DND-41 (cell line): Measurements from ENCODE around the gene CNOT6L.
"Not testable (repeated sequence)": the region's sequence is repeated elsewhere in the genome, so short reads cannot be mapped to it uniquely, and the experiment has no call there.

Experiments used
- ATAC-seq: fragments of 200-7000 bp; cut with Tn5 transposase; 3 replicates; pipeline ENCODE4 v1.9.1; 2021; ENCODE audit warnings: low read depth; ENCODE audit not compliant: insufficient read depth
- DNase-seq: peaks from one replicate; pipeline ENCODE4 v3.0.0-alpha.2; 2020
- H2AFZ ChIP-seq: 2 replicates; pipeline ENCODE4 v1.6.0; 2012; ENCODE audit warnings: low read depth, low read length
- H3K27ac ChIP-seq: 2 replicates; pipeline ENCODE4 v1.5.1; 2012; ENCODE audit warnings: low read length, inconsistent platforms
- H3K27me3 ChIP-seq: fragments of 200-600 bp; sonication (generic); 2 replicates; pipeline ENCODE4 v1.6.0; 2012; ENCODE audit warnings: low read length, mild to moderate bottlenecking, inconsistent platforms; ENCODE audit not compliant: insufficient read depth, poor library complexity
- H3K36me3 ChIP-seq: 2 replicates; pipeline ENCODE4 v1.5.1; 2012; ENCODE audit warnings: low read length, inconsistent platforms; ENCODE audit not compliant: insufficient read depth
- H3K4me1 ChIP-seq: 2 replicates; pipeline ENCODE4 v1.5.1; 2012; ENCODE audit warnings: mild to moderate bottlenecking, low read length; ENCODE audit not compliant: insufficient read depth
- H3K4me2 ChIP-seq: 2 replicates; pipeline ENCODE4 v1.6.0; 2012; ENCODE audit warnings: mild to moderate bottlenecking, moderate library complexity, low read length, inconsistent platforms; ENCODE audit not compliant: insufficient read depth
- H3K4me3 ChIP-seq, 2 experiments: fragments of 200-600 bp in 1 of 2; shearing (Covaris generic) in 1 of 2; 2 replicates each; pipeline ENCODE4 v1.5.1; 2012 to 2016; ENCODE audit warnings: inconsistent platforms in 2 of 2, low read length in 2 of 2, mild to moderate bottlenecking in 2 of 2, low read depth in 1 of 2, moderate library complexity in 1 of 2
- H3K79me2 ChIP-seq: 2 replicates; pipeline ENCODE4 v1.6.0; 2012; ENCODE audit warnings: low read length, inconsistent platforms; ENCODE audit not compliant: insufficient read depth
- H3K9ac ChIP-seq: 2 replicates; pipeline ENCODE4 v1.6.0; 2012; ENCODE audit warnings: low read depth, mild to moderate bottlenecking, inconsistent platforms, low read length, moderate library complexity
- H3K9me3 ChIP-seq: 2 replicates; pipeline ENCODE4 v1.5.1; 2012; ENCODE audit warnings: low read length, moderate library complexity, mild to moderate bottlenecking, inconsistent platforms; ENCODE audit not compliant: insufficient read depth, severe bottlenecking
- H4K20me1 ChIP-seq: 2 replicates; pipeline ENCODE4 v1.6.0; 2012; ENCODE audit warnings: low read length; ENCODE audit not compliant: insufficient read depth
- CTCF ChIP-seq: IDR thresholded peaks from 2 replicates; pipeline ENCODE4 v1.5.1; 2012; ENCODE audit warnings: borderline replicate concordance, low read length, moderate library complexity, mild to moderate bottlenecking; ENCODE audit not compliant: poor library complexity, severe bottlenecking; ENCODE audit errors: extremely low read depth
- EZH2 ChIP-seq: IDR thresholded peaks from 3 replicates; pipeline ENCODE4 v1.6.1; 2012; ENCODE audit warnings: borderline replicate concordance, low read depth, mild to moderate bottlenecking, moderate library complexity, low read length, inconsistent platforms; ENCODE audit not compliant: severe bottlenecking

CNOT6L gene

GRCh38 chr4:77818602-77819403 lies at the start of gene CNOT6L:
Gene CNOT6L (minus strand): TSS chr4:77819368. CDS start chr4:77819308, 60 bp downstream.
- Histone ChIP-seq H2AFZ (peak within 1 kb of the TSS; percentile 89), H3K4me2 (peak within 1 kb of the TSS; percentile 69), H3K36me3 (peaks cover 3% of the 10 kb centered on the region; the same call in 1 of the 2 replicates), H3K79me2 (peaks cover 72% of the 10 kb centered on the region), H3K9ac (peak within 1 kb of the TSS; percentile 94), H3K4me3 (peak within 1 kb of the TSS; percentile 84 to 94), H3K9me3 (no peaks in the 10 kb centered on the region), H3K27me3 (no peaks in the 10 kb centered on the region), H3K4me1 (peaks cover 57% of the 10 kb centered on the region), H3K27ac (peak within 1 kb of the TSS; percentile 98), H4K20me1 (peaks cover 21% of the 10 kb centered on the region)
- ATAC-seq (peak; percentile 20), DNase-seq (peak; percentile 76)
- TF ChIP-seq EZH2: no peak
- no peak for TF ChIP-seq CTCF

GRCh38 chr4:77865259-77865658 lies 46.1 kb upstream of the CNOT6L start:
- H2AFZ ChIP-seq: no peak overlapping the region
- H3K27me3 ChIP-seq: no peaks in the 10 kb centered on the region
- peak overlapping the region; percentile 23; the same call in 1 of the 2 replicates for H3K4me2 ChIP-seq
- H3K9me3 ChIP-seq: no peaks in the 10 kb centered on the region
- H3K79me2 ChIP-seq: peaks cover 72% of the 10 kb centered on the region
- H3K9ac ChIP-seq: no peak overlapping the region
- no peak overlapping the region for H3K4me3 ChIP-seq
- peaks cover 3% of the 10 kb centered on the region; the same call in 1 of the 2 replicates for H4K20me1 ChIP-seq
- H3K4me1 ChIP-seq: peaks cover 38% of the 10 kb centered on the region
- peaks cover 10% of the 10 kb centered on the region for H3K36me3 ChIP-seq
- no peak for DNase-seq
- no peak overlapping the region for H3K27ac ChIP-seq
- no peak for ATAC-seq
- TF ChIP-seq CTCF: no peak
- no peak for TF ChIP-seq EZH2

GRCh38 chr4:77863341-77863740 lies 44.2 kb upstream of the CNOT6L start:
- not testable (repeated sequence) for H4K20me1 ChIP-seq, H3K9me3 ChIP-seq, H3K36me3 ChIP-seq, H3K27me3 ChIP-seq, ATAC-seq
- Histone ChIP-seq H3K4me2 (peak overlapping the region; percentile 72), H3K4me3 (peak overlapping the region; percentile 94), H3K4me1 (peaks cover 35% of the 10 kb centered on the region), H2AFZ (peak overlapping the region; percentile 97), H3K9ac (peak overlapping the region; percentile 77), H3K27ac (peak overlapping the region; percentile 92), H3K79me2 (peaks cover 53% of the 10 kb centered on the region)
- peak; percentile 26 for DNase-seq

- H3K9me3 ChIP-seq: no peaks in the 10 kb centered on the region
- peak; percentile 91 for ATAC-seq
- H3K4me1 ChIP-seq: peaks cover 35% of the 10 kb centered on the region
- H3K9ac ChIP-seq: peak within 1 kb of the TSS; percentile 77
- peaks cover 8% of the 10 kb centered on the region for H3K36me3 ChIP-seq
- H3K27me3 ChIP-seq: no peaks in the 10 kb centered on the region
- peaks cover 47% of the 10 kb centered on the region for H3K79me2 ChIP-seq
- peak; percentile 92 for DNase-seq
- no peaks in the 10 kb centered on the region for H4K20me1 ChIP-seq
- peak within 1 kb of the TSS; percentile 92 for H3K27ac ChIP-seq
- H2AFZ ChIP-seq: peak within 1 kb of the TSS; percentile 97
- H3K4me3 ChIP-seq: peak within 1 kb of the TSS; percentile 94
- TF ChIP-seq CTCF (peak; percentile 33), EZH2 (no peak)
- H3K4me2 ChIP-seq: peak within 1 kb of the TSS; percentile 72
Measured at GRCh38 chr4:77862478-77863216, 43.5 kb upstream of the CNOT6L start, which contains the start of gene MRPL1. Gene MRPL1 (plus strand): TSS chr4:77862830. CDS start chr4:77862849, 19 bp downstream.
